ENCODE data around the gene KCNT2. TPM values are rescaled to one million over a fixed set of nuclear protein-coding genes. Genes with fewer than 3 reads are reported as not detected.
A peak's percentile ranks its signal among the peaks of the same experiment; 100 is the strongest.

The KCNT2 gene
- total RNA-seq, 1 experiment from 2014 or later = 9.1 TPM

- H2BK12ac ChIP-seq (ENCODE audit: insufficient read length, low read depth, low read length) = no peak overlapping the region
- no peaks in the 10 kb centered on the region for H3K4me1 ChIP-seq (ENCODE audit: insufficient read depth, low read length)
- H3K23me2 ChIP-seq (ENCODE audit: insufficient read length, low read depth, low read length, poor library complexity, severe bottlenecking) = no peaks in the 10 kb centered on the region
- peak; percentile 34 for DNase-seq
- H3K23ac ChIP-seq (ENCODE audit: insufficient read length, low read depth, low read length) = no peak overlapping the region
- H3K18ac ChIP-seq (ENCODE audit: insufficient read length, low read depth, low read length) = no peak overlapping the region
- Mint-ChIP-seq H3K27me3 (ENCODE audit: low read depth) (peaks cover 2% of the 10 kb centered on the region), H3K36me3 (ENCODE audit: insufficient read depth in 1 of 3, low read depth in 3 of 3) (peaks cover 49 to 61% (median 54%) of the 10 kb centered on the region in 3 experiments), H3K4me3 (no peak overlapping the region), H3K27ac (no peak overlapping the region), H3K4me1 (peaks cover 3 to 9% of the 10 kb centered on the region in 2 experiments; a peak in 2 of 4 replicates), H3K9me3 (peaks cover 45 to 53% of the 10 kb centered on the region in 2 experiments)
- no peak overlapping the region for H3K4ac ChIP-seq (ENCODE audit: low read depth, low read length)
- peaks cover 3% of the 10 kb centered on the region for H3K79me1 ChIP-seq (ENCODE audit: insufficient read depth, low read depth, low read length, poor library complexity, severe bottlenecking)
- no peak overlapping the region for H2AFZ ChIP-seq (ENCODE audit: low read length)
- H3K27me3 ChIP-seq (ENCODE audit: insufficient read depth, low read length) = no peaks in the 10 kb centered on the region
- no peak overlapping the region for H2BK15ac ChIP-seq (ENCODE audit: low read depth, low read length)
- no peak overlapping the region for H2AK5ac ChIP-seq (ENCODE audit: insufficient read length, low read length)
- no peak overlapping the region for H2BK5ac ChIP-seq (ENCODE audit: insufficient read length, low read length)
- no peak overlapping the region for H3K4me2 ChIP-seq (ENCODE audit: insufficient read depth, insufficient read length, low read length)
- no peak overlapping the region for H4K8ac ChIP-seq (replicated peaks; ENCODE audit: insufficient read length, low read depth, low read length)
- H4K5ac ChIP-seq (ENCODE audit: insufficient read length, low read depth, low read length) = no peak overlapping the region
- H3K27ac ChIP-seq (ENCODE audit: insufficient read length, low read depth, low read length) = no peak overlapping the region
- no peak for TF ChIP-seq CTCF (conservative IDR thresholded peaks at IDR 0.05)
- H3T11ph ChIP-seq (ENCODE audit: low read length) = no peak overlapping the region
- no peaks in the 10 kb centered on the region for H4K20me1 ChIP-seq (ENCODE audit: control insufficient read depth, insufficient read depth, insufficient read length)
- H3K56ac ChIP-seq (ENCODE audit: insufficient read length, low read depth, low read length) = no peak overlapping the region
- no peak overlapping the region for H3K14ac ChIP-seq (ENCODE audit: insufficient read depth, low read length)
- H3K9me3 ChIP-seq (ENCODE audit: control insufficient read depth, low read depth, low read length) = peaks cover 38% of the 10 kb centered on the region
- no peak overlapping the region for H2BK120ac ChIP-seq (ENCODE audit: low read depth, low read length, poor library complexity, severe bottlenecking)
- H4K91ac ChIP-seq (ENCODE audit: insufficient read length, low read depth, low read length) = no peak overlapping the region
- peaks cover 3% of the 10 kb centered on the region; the same call in 1 of the 2 replicates for H3K79me2 ChIP-seq (ENCODE audit: insufficient read depth, low read length)
- no peak overlapping the region for H2BK20ac ChIP-seq (ENCODE audit: low read depth, low read length, poor library complexity, severe bottlenecking)
- WGBS (ENCODE audit: extremely low coverage, insufficient read length, low lambda C conversion rate) = no CpG with 5 or more reads among the region's 3 CpGs
- H3K9ac ChIP-seq (ENCODE audit: extremely low read depth, insufficient read length, low read length) = no peak overlapping the region
Measured at GRCh38 chr1:196535727-196536126, 72.5 kb downstream of the KCNT2 start.

Data from H9 (cell line).